ENCODE results near the gene SYT7.

Gene SYT7

GRCh38 chr11:61564936-61565696 lies 15.8 kb downstream of the SYT7 start:
- TF ChIP-seq POLR2A (IDR thresholded peaks at IDR 0.05; ENCODE audit: low read depth, low read length): no peak
- no peak for TF ChIP-seq SPI1 (IDR thresholded peaks at IDR 0.05; ENCODE audit: low read depth, low read length)
- TF ChIP-seq POLR2AphosphoS5 (IDR thresholded peaks at IDR 0.05; ENCODE audit: low read depth, low read length): no peak
- no peak for TF ChIP-seq PAX5 (IDR thresholded peaks at IDR 0.05; ENCODE audit: insufficient read depth, low read length, severe bottlenecking)
- TF ChIP-seq POU2F2 (IDR thresholded peaks at IDR 0.05; ENCODE audit: low read depth, low read length): no peak
- TF ChIP-seq TAF1 (IDR thresholded peaks at IDR 0.05; ENCODE audit: low read depth, low read length): no peak
- DNase-seq (ENCODE audit: insufficient read length, low spot score): no peak
- no peak for FAIRE-seq

GRCh38 chr11:61560751-61561150 lies 20.1 kb downstream of the SYT7 start:
- DNase-seq (ENCODE audit: insufficient read length, low spot score): no peak
- no peak for FAIRE-seq
- TF ChIP-seq PAX5 (IDR thresholded peaks at IDR 0.05; ENCODE audit: insufficient read depth, low read length, severe bottlenecking) (no peak), SPI1 (IDR thresholded peaks at IDR 0.05; ENCODE audit: low read depth, low read length) (no peak), POLR2AphosphoS5 (IDR thresholded peaks at IDR 0.05; ENCODE audit: low read depth, low read length) (no peak), POU2F2 (IDR thresholded peaks at IDR 0.05; ENCODE audit: low read depth, low read length) (no peak)

GRCh38 chr11:61556621-61557020 lies 24.3 kb downstream of the SYT7 start:
- no peak for DNase-seq (ENCODE audit: insufficient read length, low spot score)
- no peak for FAIRE-seq
- TF ChIP-seq SPI1 (IDR thresholded peaks at IDR 0.05; ENCODE audit: low read depth, low read length) (no peak), PAX5 (IDR thresholded peaks at IDR 0.05; ENCODE audit: insufficient read depth, low read length, severe bottlenecking) (no peak), POLR2A (IDR thresholded peaks at IDR 0.05; ENCODE audit: low read depth, low read length) (no peak), POLR2AphosphoS5 (IDR thresholded peaks at IDR 0.05; ENCODE audit: low read depth, low read length) (no peak), TAF1 (IDR thresholded peaks at IDR 0.05; ENCODE audit: low read depth, low read length) (no peak), POU2F2 (IDR thresholded peaks at IDR 0.05; ENCODE audit: low read depth, low read length) (no peak)

GRCh38 chr11:61555978-61556377 lies 24.9 kb downstream of the SYT7 start:
- no peak for FAIRE-seq
- TF ChIP-seq POU2F2 (IDR thresholded peaks at IDR 0.05; ENCODE audit: low read depth, low read length) (no peak), POLR2AphosphoS5 (IDR thresholded peaks at IDR 0.05; ENCODE audit: low read depth, low read length) (no peak), POLR2A (IDR thresholded peaks at IDR 0.05; ENCODE audit: low read depth, low read length) (no peak), PAX5 (IDR thresholded peaks at IDR 0.05; ENCODE audit: insufficient read depth, low read length, severe bottlenecking) (no peak)
- DNase-seq (ENCODE audit: insufficient read length, low spot score): no peak

- no peak for FAIRE-seq
- DNase-seq (ENCODE audit: insufficient read length, low spot score): no peak
- TF ChIP-seq POLR2A (IDR thresholded peaks at IDR 0.05; ENCODE audit: low read depth, low read length) (no peak), TAF1 (IDR thresholded peaks at IDR 0.05; ENCODE audit: low read depth, low read length) (no peak)
Measured at GRCh38 chr11:61555051-61555969, 25.6 kb downstream of the SYT7 start.

- FAIRE-seq (peak; percentile 9), DNase-seq (ENCODE audit: insufficient read length, low spot score) (no peak)
- TF ChIP-seq POU2F2 (IDR thresholded peaks at IDR 0.05; ENCODE audit: low read depth, low read length) (no peak), TAF1 (IDR thresholded peaks at IDR 0.05; ENCODE audit: low read depth, low read length) (no peak), PAX5 (IDR thresholded peaks at IDR 0.05; ENCODE audit: insufficient read depth, low read length, severe bottlenecking) (no peak), POLR2AphosphoS5 (IDR thresholded peaks at IDR 0.05; ENCODE audit: low read depth, low read length) (no peak), SPI1 (IDR thresholded peaks at IDR 0.05; ENCODE audit: low read depth, low read length) (no peak), POLR2A (IDR thresholded peaks at IDR 0.05; ENCODE audit: low read depth, low read length) (no peak)
Measured at GRCh38 chr11:61554172-61554988, 26.5 kb downstream of the SYT7 start.

GRCh38 chr11:61553373-61554171 lies 27.3 kb downstream of the SYT7 start:
- TF ChIP-seq SPI1 (IDR thresholded peaks at IDR 0.05; ENCODE audit: low read depth, low read length) (no peak), POLR2AphosphoS5 (IDR thresholded peaks at IDR 0.05; ENCODE audit: low read depth, low read length) (no peak), TAF1 (IDR thresholded peaks at IDR 0.05; ENCODE audit: low read depth, low read length) (no peak)
- FAIRE-seq (no peak), DNase-seq (ENCODE audit: insufficient read length, low spot score) (no peak)

GRCh38 chr11:61552108-61552635 lies 28.7 kb downstream of the SYT7 start:
- DNase-seq (ENCODE audit: insufficient read length, low spot score): no peak
- TF ChIP-seq POLR2AphosphoS5 (IDR thresholded peaks at IDR 0.05; ENCODE audit: low read depth, low read length) (no peak), POU2F2 (IDR thresholded peaks at IDR 0.05; ENCODE audit: low read depth, low read length) (no peak), TAF1 (IDR thresholded peaks at IDR 0.05; ENCODE audit: low read depth, low read length) (no peak), SPI1 (IDR thresholded peaks at IDR 0.05; ENCODE audit: low read depth, low read length) (no peak), PAX5 (IDR thresholded peaks at IDR 0.05; ENCODE audit: insufficient read depth, low read length, severe bottlenecking) (no peak), POLR2A (IDR thresholded peaks at IDR 0.05; ENCODE audit: low read depth, low read length) (no peak)
- no peak for FAIRE-seq

Data from GM12891 (cell line).